ENCODE measurements around the gene MRPL14.

MRPL14 gene

GRCh38 chr6:44082872-44083321 is 44.4 kb downstream of the MRPL14 start:
- no peak overlapping the region for H3K4me3 ChIP-seq (replicated peaks; ENCODE audit: low read depth, low read length)
- DNase-seq (ENCODE audit: extremely low read depth, low read depth), result no peak
- TF ChIP-seq CTCF (IDR thresholded peaks at IDR 0.05; ENCODE audit: low read depth, low read length, missing control alignments), result no peak

- no peak overlapping the region for H3K4me3 ChIP-seq (replicated peaks; ENCODE audit: low read depth, low read length)
- DNase-seq (ENCODE audit: extremely low read depth, low read depth), result no peak
- no peak for TF ChIP-seq CTCF (IDR thresholded peaks at IDR 0.05; ENCODE audit: low read depth, low read length, missing control alignments)
Measured at GRCh38 chr6:44081753-44082152, 45.5 kb downstream of the MRPL14 start.

- no peak overlapping the region for H3K4me3 ChIP-seq (replicated peaks; ENCODE audit: low read depth, low read length)
- no peak for TF ChIP-seq CTCF (IDR thresholded peaks at IDR 0.05; ENCODE audit: low read depth, low read length, missing control alignments)
- no peak for DNase-seq (ENCODE audit: extremely low read depth, low read depth)
Measured at GRCh38 chr6:44080561-44081521, 46.4 kb downstream of the MRPL14 start.

- H3K4me3 ChIP-seq (replicated peaks; ENCODE audit: low read depth, low read length), result no peak overlapping the region
- TF ChIP-seq CTCF (IDR thresholded peaks at IDR 0.05; ENCODE audit: low read depth, low read length, missing control alignments), result no peak
- no peak for DNase-seq (ENCODE audit: extremely low read depth, low read depth)
Measured at GRCh38 chr6:44079672-44080071, 47.6 kb downstream of the MRPL14 start.

GRCh38 chr6:44078827-44079671 is 48.2 kb downstream of the MRPL14 start:
- H3K4me3 ChIP-seq (replicated peaks; ENCODE audit: low read depth, low read length), result no peak overlapping the region
- peak; percentile 88 for TF ChIP-seq CTCF (IDR thresholded peaks at IDR 0.05; ENCODE audit: low read depth, low read length, missing control alignments)
- no peak for DNase-seq (ENCODE audit: extremely low read depth, low read depth)

GRCh38 chr6:44078219-44078826 is 48.9 kb downstream of the MRPL14 start:
- H3K4me3 ChIP-seq (replicated peaks; ENCODE audit: low read depth, low read length), result no peak overlapping the region
- no peak for DNase-seq (ENCODE audit: extremely low read depth, low read depth)
- TF ChIP-seq CTCF (IDR thresholded peaks at IDR 0.05; ENCODE audit: low read depth, low read length, missing control alignments), result no peak

All from HFF-Myc (cell line).